Eye (tissue), 1 donor: Measurements from ENCODE around the gene DEFB131A.
A peak's percentile ranks its signal among the peaks of the same experiment; 100 is the strongest.
"Not testable (repeated sequence)": the region's sequence is repeated elsewhere in the genome, so short reads cannot be mapped to it uniquely, and the experiment has no call there.

Experiments used
- DNase-seq: peaks from one replicate; pipeline ENCODE4 v3.0.0-alpha.2; 2015

Gene DEFB131A

GRCh38 chr4:9444114-9444513 lies at the start of gene DEFB131A:
Gene DEFB131A (plus strand): TSS chr4:9444414. CDS start chr4:9444534, 120 bp downstream.
- not testable (repeated sequence) for DNase-seq

GRCh38 chr4:9405774-9406173 lies 38.4 kb upstream of the DEFB131A start:
- not testable (repeated sequence) for DNase-seq

- not testable (repeated sequence) for DNase-seq
Observed at GRCh38 chr4:9406491-9406890, 37.7 kb upstream of the DEFB131A start.

- no peak for DNase-seq
Observed at GRCh38 chr4:9409793-9410192, 34.4 kb upstream of the DEFB131A start.

GRCh38 chr4:9421884-9422455 lies 22.2 kb upstream of the DEFB131A start:
- not testable (repeated sequence) for DNase-seq

GRCh38 chr4:9425916-9426315 lies 18.3 kb upstream of the DEFB131A start:
- DNase-seq = not testable (repeated sequence)

- DNase-seq = not testable (repeated sequence)
Observed at GRCh38 chr4:9430061-9430460, 14.2 kb upstream of the DEFB131A start.

GRCh38 chr4:9433320-9433719 lies 10.9 kb upstream of the DEFB131A start:
- not testable (repeated sequence) for DNase-seq

- not testable (repeated sequence) for DNase-seq
Observed at GRCh38 chr4:9436728-9437127, 7.5 kb upstream of the DEFB131A start.

- not testable (repeated sequence) for DNase-seq
Observed at GRCh38 chr4:9442355-9442754, 1.9 kb upstream of the DEFB131A start.

GRCh38 chr4:9444681-9445080 lies 467 bp downstream of the DEFB131A start:
- DNase-seq = not testable (repeated sequence)

- DNase-seq = peak; percentile 24
Observed at GRCh38 chr4:9452251-9452650, 8.0 kb downstream of the DEFB131A start.

GRCh38 chr4:9454284-9454683 lies 10.1 kb downstream of the DEFB131A start:
- DNase-seq = not testable (repeated sequence)

- DNase-seq = not testable (repeated sequence)
Observed at GRCh38 chr4:9455046-9455445, 10.8 kb downstream of the DEFB131A start.

- not testable (repeated sequence) for DNase-seq
Observed at GRCh38 chr4:9479466-9479865, 35.3 kb downstream of the DEFB131A start.

- DNase-seq = not testable (repeated sequence)
Observed at GRCh38 chr4:9480066-9480465, 35.9 kb downstream of the DEFB131A start.

- DNase-seq = not testable (repeated sequence)
Observed at GRCh38 chr4:9482871-9483270, 38.7 kb downstream of the DEFB131A start.

- not testable (repeated sequence) for DNase-seq
Observed at GRCh38 chr4:9483682-9484081, 39.5 kb downstream of the DEFB131A start.

- DNase-seq = not testable (repeated sequence)
Observed at GRCh38 chr4:9486880-9487279, 42.7 kb downstream of the DEFB131A start.

GRCh38 chr4:9488796-9489195 lies 44.6 kb downstream of the DEFB131A start:
- not testable (repeated sequence) for DNase-seq

- DNase-seq = not testable (repeated sequence)
Observed at GRCh38 chr4:9490496-9490895, 46.3 kb downstream of the DEFB131A start.

- not testable (repeated sequence) for DNase-seq
Observed at GRCh38 chr4:9490986-9491385, 46.8 kb downstream of the DEFB131A start.

GRCh38 chr4:9493589-9493988 lies 49.4 kb downstream of the DEFB131A start:
- not testable (repeated sequence) for DNase-seq

- not testable (repeated sequence) for DNase-seq
Observed at GRCh38 chr4:9494256-9495035, 50.2 kb downstream of the DEFB131A start.
